ENCODE measurements around the gene CFAP97D1.

DNA sequence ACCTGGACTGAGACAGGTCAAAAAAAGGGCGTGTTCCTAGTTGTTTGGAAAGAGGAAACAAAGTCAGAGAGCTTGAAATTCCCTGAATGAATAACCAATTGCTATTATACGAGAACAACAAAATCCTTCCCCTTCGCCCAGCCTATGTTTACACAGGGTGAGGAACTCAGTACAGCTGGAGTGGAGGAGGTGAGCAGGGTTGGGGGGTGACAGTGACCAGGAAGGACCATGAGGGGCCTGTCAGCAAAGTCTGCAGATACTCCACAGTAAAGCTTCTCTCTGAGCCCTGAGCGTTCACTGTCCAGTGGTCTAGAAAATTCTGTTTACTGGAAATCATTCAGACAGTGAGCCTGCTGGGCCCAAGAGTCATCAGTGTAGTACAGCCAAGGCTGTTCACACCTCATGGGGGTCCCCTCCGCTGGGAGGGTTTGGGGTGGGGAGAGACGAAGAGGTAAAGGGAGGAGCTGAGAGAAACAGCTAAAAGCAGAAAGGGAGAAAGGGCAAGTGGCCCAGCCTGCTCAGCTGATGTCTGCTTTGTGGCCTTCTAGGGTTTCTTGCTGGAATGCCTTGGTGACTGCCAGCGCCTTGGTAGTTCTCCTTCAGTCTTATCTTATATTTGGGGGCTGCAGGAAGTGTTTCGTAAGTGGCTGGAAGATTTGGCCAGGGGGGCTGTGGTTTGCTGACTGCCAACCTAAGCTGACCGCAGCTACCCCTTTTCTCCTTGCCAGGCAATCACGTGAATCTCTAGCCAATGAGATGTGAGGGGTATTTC is 7.2 kb upstream of the CFAP97D1 start:
- TF ChIP-seq, protein P1, sequence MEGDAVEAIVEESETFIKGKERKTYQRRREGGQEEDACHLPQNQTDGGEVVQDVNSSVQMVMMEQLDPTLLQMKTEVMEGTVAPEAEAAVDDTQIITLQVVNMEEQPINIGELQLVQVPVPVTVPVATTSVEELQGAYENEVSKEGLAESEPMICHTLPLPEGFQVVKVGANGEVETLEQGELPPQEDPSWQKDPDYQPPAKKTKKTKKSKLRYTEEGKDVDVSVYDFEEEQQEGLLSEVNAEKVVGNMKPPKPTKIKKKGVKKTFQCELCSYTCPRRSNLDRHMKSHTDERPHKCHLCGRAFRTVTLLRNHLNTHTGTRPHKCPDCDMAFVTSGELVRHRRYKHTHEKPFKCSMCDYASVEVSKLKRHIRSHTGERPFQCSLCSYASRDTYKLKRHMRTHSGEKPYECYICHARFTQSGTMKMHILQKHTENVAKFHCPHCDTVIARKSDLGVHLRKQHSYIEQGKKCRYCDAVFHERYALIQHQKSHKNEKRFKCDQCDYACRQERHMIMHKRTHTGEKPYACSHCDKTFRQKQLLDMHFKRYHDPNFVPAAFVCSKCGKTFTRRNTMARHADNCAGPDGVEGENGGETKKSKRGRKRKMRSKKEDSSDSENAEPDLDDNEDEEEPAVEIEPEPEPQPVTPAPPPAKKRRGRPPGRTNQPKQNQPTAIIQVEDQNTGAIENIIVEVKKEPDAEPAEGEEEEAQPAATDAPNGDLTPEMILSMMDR (conservative IDR thresholded peaks at IDR 0.05; ENCODE audit: low read length) = no peak
- no peak for TF ChIP-seq EZH2phosphoT487 (IDR thresholded peaks at IDR 0.05; ENCODE audit: borderline replicate concordance, low read depth, low read length)
